WERI-Rb-1 (cell line): ENCODE measurements around the gene BACH2.

ENCODE experiments used
- DNase-seq: peaks from one replicate; pipeline ENCODE4 v3.0.0-alpha.2; 2020
- H3K27ac ChIP-seq: fragments of 250-450 bp; sonication (Bioruptor Pico); 2 replicates; pipeline ENCODE4 v1.5.1; 2020; ENCODE audit warnings: mild to moderate bottlenecking, moderate library complexity
- H3K27me3 ChIP-seq: fragments of 250-450 bp; sonication (Bioruptor Pico); 2 replicates; pipeline ENCODE4 v1.5.1; 2021; ENCODE audit warnings: mild to moderate bottlenecking, low read depth, moderate library complexity; ENCODE audit not compliant: insufficient read depth, severe bottlenecking
- H3K36me3 ChIP-seq: fragments of 250-450 bp; sonication (Bioruptor Pico); 2 replicates; pipeline ENCODE4 v1.5.1; 2020; ENCODE audit warnings: mild to moderate bottlenecking, moderate library complexity
- H3K4me3 ChIP-seq: 2 replicates; pipeline ENCODE4 v1.5.1; 2011; ENCODE audit warnings: low read depth, mild to moderate bottlenecking, control low read depth, low read length
- H3K9me3 ChIP-seq: fragments of 250-450 bp; sonication (Bioruptor Pico); 2 replicates; pipeline ENCODE4 v1.5.1; 2021; ENCODE audit warnings: mild to moderate bottlenecking, moderate library complexity; ENCODE audit not compliant: severe bottlenecking
- TF ChIP-seq, protein P1 (sequence below): IDR thresholded peaks from 2 replicates; pipeline ENCODE4 v1.5.1; 2011; ENCODE audit warnings: low read depth, mild to moderate bottlenecking, control low read depth, inconsistent platforms, low read length

The BACH2 gene

DNA sequence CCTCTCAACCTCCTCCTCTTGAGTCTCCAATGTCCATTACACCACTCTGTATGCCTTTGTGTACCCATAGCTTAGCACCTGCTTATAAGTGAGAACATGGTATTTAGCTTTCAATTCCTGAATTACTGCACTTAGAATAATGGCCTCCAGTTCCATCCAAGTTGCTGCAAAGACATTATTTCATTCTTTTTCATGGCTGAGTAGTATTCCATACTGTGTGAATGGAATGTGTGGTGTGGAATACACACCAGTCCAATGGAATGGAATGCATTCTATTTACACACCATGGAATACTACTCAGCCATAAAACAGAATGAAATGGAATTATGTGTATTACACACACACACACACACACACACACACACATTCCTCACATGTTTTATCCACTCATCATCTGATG is 116.1 kb downstream of the BACH2 start:
- H3K27ac ChIP-seq = no peak overlapping the region
- no peaks in the 10 kb centered on the region for H3K9me3 ChIP-seq
- DNase-seq = no peak
- TF ChIP-seq, protein P1, sequence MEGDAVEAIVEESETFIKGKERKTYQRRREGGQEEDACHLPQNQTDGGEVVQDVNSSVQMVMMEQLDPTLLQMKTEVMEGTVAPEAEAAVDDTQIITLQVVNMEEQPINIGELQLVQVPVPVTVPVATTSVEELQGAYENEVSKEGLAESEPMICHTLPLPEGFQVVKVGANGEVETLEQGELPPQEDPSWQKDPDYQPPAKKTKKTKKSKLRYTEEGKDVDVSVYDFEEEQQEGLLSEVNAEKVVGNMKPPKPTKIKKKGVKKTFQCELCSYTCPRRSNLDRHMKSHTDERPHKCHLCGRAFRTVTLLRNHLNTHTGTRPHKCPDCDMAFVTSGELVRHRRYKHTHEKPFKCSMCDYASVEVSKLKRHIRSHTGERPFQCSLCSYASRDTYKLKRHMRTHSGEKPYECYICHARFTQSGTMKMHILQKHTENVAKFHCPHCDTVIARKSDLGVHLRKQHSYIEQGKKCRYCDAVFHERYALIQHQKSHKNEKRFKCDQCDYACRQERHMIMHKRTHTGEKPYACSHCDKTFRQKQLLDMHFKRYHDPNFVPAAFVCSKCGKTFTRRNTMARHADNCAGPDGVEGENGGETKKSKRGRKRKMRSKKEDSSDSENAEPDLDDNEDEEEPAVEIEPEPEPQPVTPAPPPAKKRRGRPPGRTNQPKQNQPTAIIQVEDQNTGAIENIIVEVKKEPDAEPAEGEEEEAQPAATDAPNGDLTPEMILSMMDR = no peak
- no peaks in the 10 kb centered on the region for H3K27me3 ChIP-seq
- H3K4me3 ChIP-seq = no peak overlapping the region
- H3K36me3 ChIP-seq = no peaks in the 10 kb centered on the region

DNA sequence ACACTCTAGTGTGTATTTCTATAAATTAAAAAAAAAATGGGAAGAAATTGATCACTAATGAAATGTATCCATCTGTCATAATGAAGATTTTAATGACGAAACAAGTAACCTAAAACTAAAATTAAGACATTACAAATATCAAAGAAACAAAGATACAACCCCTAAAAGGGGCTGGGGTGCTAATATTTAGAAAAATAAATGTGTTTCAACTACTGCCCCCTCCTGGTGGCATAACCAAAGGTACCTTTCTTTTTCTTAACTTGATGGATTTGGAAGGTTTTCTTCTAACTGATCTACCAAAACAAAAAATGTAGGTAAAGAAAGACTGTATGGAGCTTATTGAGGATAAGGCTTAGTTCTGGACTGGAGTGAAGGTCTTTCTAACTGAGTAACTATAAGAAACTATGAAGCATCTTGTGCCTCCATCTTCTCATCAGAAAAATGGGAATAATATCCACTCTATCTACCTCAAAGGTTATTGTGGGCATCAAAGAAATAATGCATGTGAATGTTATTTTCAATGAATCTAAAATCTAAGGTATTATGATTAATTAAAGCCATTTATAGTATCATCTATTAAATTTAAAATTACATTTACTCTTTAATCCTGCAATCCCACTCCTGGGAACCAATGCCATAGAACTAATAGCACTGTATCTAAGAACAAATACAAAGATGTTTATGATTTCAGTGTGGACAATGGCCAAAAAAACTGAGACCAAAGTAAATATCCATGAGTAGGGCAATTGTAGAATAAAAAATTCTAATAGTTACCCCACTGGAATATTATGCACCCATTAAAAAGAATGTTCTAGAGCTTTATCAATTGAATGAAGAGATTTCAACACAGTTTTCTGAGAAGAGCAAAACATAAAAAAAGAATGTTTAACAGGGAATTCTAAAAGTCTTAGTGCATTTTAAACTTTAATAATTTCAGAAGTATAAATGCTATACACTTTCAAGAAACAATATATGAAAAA is 117.2 kb downstream of the BACH2 start:
- TF ChIP-seq, protein P1 = no peak
- Histone ChIP-seq H3K27me3 (no peaks in the 10 kb centered on the region), H3K27ac (no peak overlapping the region), H3K9me3 (no peaks in the 10 kb centered on the region), H3K4me3 (no peak overlapping the region), H3K36me3 (no peaks in the 10 kb centered on the region)
- no peak for DNase-seq

DNA sequence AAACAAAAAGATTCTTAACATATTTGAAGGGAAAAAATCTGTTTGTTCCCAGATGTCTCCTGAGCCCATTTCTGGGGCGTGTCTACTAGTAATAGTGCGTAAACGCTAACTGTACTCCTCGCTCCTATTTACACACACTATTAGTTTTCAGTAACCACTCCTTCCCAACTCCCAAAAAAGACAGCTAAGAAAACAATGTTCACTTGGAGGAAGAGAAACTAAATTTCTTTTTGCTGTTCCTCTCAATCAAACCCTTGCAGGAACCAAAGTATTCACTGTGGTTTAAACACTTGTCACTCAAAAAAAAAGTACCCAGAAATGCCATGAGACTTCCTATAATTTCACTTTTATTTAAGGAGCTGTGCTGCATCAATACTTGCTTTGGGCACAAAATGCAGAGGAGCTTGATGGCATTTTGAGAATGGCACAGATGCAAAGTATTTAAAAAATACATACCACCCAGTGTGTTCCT is 118.2 kb downstream of the BACH2 start:
- no peaks in the 10 kb centered on the region for H3K9me3 ChIP-seq
- TF ChIP-seq, protein P1 = no peak
- H3K36me3 ChIP-seq = no peaks in the 10 kb centered on the region
- DNase-seq = no peak
- H3K27me3 ChIP-seq = no peaks in the 10 kb centered on the region
- H3K27ac ChIP-seq = no peak overlapping the region
- no peak overlapping the region for H3K4me3 ChIP-seq

DNA sequence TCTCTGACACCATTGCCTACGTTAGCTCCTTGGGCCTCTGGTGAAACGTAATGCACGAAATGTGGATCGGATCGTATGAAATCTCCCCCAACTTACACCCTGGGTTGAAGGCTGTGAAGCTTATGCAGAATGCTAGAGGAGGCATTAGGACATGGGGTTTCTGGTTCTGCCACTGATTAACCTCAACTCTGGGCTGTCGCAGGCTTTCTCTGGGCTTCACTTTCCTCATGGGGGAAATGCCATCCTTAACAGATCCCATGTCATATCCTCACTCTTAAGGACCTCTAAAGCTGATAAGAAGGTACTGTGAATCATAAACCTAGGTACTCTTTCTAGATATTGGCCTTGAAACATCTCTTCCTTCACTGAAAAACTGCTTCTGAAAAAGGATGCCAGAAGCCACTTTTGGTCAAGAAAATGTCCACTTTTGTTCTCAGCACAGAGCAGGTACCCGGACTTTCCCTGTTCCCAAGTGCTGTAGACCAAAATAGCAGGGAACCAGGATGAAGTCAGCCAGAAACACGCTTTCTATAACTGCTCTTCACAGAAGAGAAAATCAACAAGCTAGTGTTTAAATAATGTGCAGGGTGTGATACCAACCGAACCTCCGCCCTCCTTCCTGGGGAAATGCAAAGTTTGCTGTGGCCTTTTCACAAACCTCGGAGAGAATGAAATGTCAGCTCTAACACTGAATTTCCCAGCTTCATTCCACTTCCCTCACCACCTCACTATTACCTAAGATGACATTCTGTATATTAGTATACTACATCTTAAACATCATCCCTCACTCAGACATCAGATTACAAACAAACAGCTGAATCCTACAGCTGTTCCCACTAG is 118.9 kb downstream of the BACH2 start:
- H3K27ac ChIP-seq = no peak overlapping the region
- no peak for DNase-seq
- H3K9me3 ChIP-seq = no peaks in the 10 kb centered on the region
- H3K27me3 ChIP-seq = no peaks in the 10 kb centered on the region
- H3K36me3 ChIP-seq = no peaks in the 10 kb centered on the region
- TF ChIP-seq, protein P1 = no peak
- no peak overlapping the region for H3K4me3 ChIP-seq

DNA sequence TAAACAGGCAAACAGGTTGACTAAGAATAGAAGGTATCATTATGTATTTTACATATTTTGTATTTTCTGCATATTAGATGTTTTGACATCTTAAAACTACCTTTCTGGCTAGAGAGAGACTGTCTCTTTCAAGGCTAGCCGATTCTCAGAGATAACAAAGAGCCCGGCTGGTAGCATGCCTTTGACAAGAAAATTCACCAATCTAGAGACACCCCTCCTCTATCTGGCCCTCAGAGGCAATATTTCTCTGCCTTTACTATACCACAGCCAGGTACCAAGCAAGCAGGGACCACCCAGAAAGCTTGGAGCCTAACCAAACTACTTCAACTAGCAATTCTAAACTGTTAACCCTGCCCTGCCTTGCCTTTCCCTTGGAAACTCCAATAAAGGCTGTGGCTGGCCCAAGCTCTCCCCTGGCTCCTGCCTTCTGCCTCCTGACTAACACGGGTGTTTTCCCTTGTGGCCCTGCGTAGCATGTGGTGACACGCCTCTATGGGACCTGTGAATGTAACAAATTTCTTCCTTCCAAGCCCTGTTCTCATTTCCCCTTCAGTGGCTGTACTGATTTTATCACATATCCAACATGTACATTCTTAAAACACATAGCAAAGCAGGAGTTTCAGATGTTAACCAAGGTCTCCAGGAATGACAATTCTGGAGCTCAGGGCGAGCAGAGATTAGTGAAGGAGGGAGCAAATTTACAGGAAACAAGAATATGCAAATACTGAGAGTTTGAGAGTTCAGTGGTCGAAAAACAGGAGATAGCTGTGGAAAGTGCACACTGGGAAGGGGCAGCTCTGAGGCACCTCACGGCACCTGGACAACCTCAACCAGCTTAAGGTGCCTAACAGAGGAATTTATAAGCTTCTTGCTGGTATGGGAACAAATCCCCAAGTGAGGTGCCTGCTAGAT is 120.8 kb downstream of the BACH2 start:
- no peak overlapping the region for H3K27ac ChIP-seq
- DNase-seq = no peak
- H3K27me3 ChIP-seq = no peaks in the 10 kb centered on the region
- TF ChIP-seq, protein P1 = no peak
- H3K36me3 ChIP-seq = no peaks in the 10 kb centered on the region
- no peak overlapping the region for H3K4me3 ChIP-seq
- H3K9me3 ChIP-seq = no peaks in the 10 kb centered on the region
